H9 (cell line): ENCODE measurements around the gene CABS1. TPM values are rescaled to one million over a fixed set of nuclear protein-coding genes. Genes with fewer than 3 reads are reported as not detected.

Source experiments
- DNase-seq: peaks from one replicate; pipeline ENCODE4 v3.0.0-alpha.2; 2017
- H2AFZ ChIP-seq: one replicate; pipeline ENCODE4 v1.6.1; 2013; ENCODE audit warnings: mild to moderate bottlenecking, low read length, control low read depth, moderate library complexity
- H2AK5ac ChIP-seq: 2 replicates; pipeline ENCODE4 v1.6.1; 2013; ENCODE audit warnings: low read length, control low read depth, mixed read lengths; ENCODE audit not compliant: insufficient read length
- H2BK120ac ChIP-seq: one replicate; pipeline ENCODE4 v1.6.1; 2013; ENCODE audit warnings: low read depth, mild to moderate bottlenecking, low read length, control low read depth, inconsistent platforms; ENCODE audit not compliant: poor library complexity, severe bottlenecking
- H2BK12ac ChIP-seq: 2 replicates; pipeline ENCODE4 v1.6.1; 2013; ENCODE audit warnings: low read length, control low read depth, mixed read lengths, low read depth; ENCODE audit not compliant: insufficient read length
- H2BK15ac ChIP-seq: 2 replicates; pipeline ENCODE4 v1.6.1; 2013; ENCODE audit warnings: low read depth, low read length, control low read depth
- H2BK20ac ChIP-seq: one replicate; pipeline ENCODE4 v1.6.1; 2013; ENCODE audit warnings: low read depth, mild to moderate bottlenecking, low read length, control low read depth, inconsistent platforms; ENCODE audit not compliant: poor library complexity, severe bottlenecking
- H2BK5ac ChIP-seq: 2 replicates; pipeline ENCODE4 v1.6.1; 2013; ENCODE audit warnings: low read length, control low read depth, mixed read lengths; ENCODE audit not compliant: insufficient read length
- H3K14ac ChIP-seq: 2 replicates; pipeline ENCODE4 v1.6.1; 2013; ENCODE audit warnings: low read length, control low read depth; ENCODE audit not compliant: insufficient read depth
- H3K18ac ChIP-seq: 2 replicates; pipeline ENCODE4 v1.6.1; 2013; ENCODE audit warnings: low read depth, mild to moderate bottlenecking, mixed read lengths, low read length, control low read depth; ENCODE audit not compliant: insufficient read length
- H3K23ac ChIP-seq: 2 replicates; pipeline ENCODE4 v1.6.1; 2013; ENCODE audit warnings: low read length, control low read depth, mixed read lengths, low read depth; ENCODE audit not compliant: insufficient read length
- H3K23me2 ChIP-seq: 2 replicates; pipeline ENCODE4 v1.6.1; 2013; ENCODE audit warnings: low read depth, mild to moderate bottlenecking, mixed read lengths, low read length, control low read depth; ENCODE audit not compliant: insufficient read length, poor library complexity, severe bottlenecking
- H3K27ac ChIP-seq: 2 replicates; pipeline ENCODE4 v1.5.1; 2013; ENCODE audit warnings: low read length, control low read depth, mixed read lengths, low read depth; ENCODE audit not compliant: insufficient read length
- H3K27me3 ChIP-seq: 2 replicates; pipeline ENCODE4 v1.6.1; 2013; ENCODE audit warnings: low read length, control low read depth, inconsistent platforms; ENCODE audit not compliant: insufficient read depth
- H3K4ac ChIP-seq: 2 replicates; pipeline ENCODE4 v1.6.1; 2013; ENCODE audit warnings: low read depth, mild to moderate bottlenecking, control low read depth, inconsistent platforms, low read length, moderate library complexity
- H3K4me1 ChIP-seq: 2 replicates; pipeline ENCODE4 v1.6.1; 2013; ENCODE audit warnings: low read length, control low read depth, inconsistent platforms; ENCODE audit not compliant: insufficient read depth
- H3K4me2 ChIP-seq: 2 replicates; pipeline ENCODE4 v1.6.1; 2013; ENCODE audit warnings: low read length, control low read depth, mixed read lengths; ENCODE audit not compliant: insufficient read length, insufficient read depth
- H3K56ac ChIP-seq: 2 replicates; pipeline ENCODE4 v1.6.1; 2013; ENCODE audit warnings: low read depth, mild to moderate bottlenecking, mixed read lengths, low read length, control low read depth; ENCODE audit not compliant: insufficient read length
- H3K79me1 ChIP-seq: 2 replicates; pipeline ENCODE4 v1.6.1; 2013; ENCODE audit warnings: low read depth, mild to moderate bottlenecking, moderate library complexity, low read length, control low read depth, inconsistent platforms; ENCODE audit not compliant: insufficient read depth, poor library complexity, severe bottlenecking
- H3K79me2 ChIP-seq: 2 replicates; pipeline ENCODE4 v1.6.1; 2013; ENCODE audit warnings: low read length, control low read depth, inconsistent platforms; ENCODE audit not compliant: insufficient read depth
- H3K9ac ChIP-seq: 2 replicates; pipeline ENCODE4 v1.6.1; 2013; ENCODE audit warnings: low read length, control low read depth, mixed read lengths; ENCODE audit not compliant: insufficient read length; ENCODE audit errors: extremely low read depth
- H3K9me3 ChIP-seq: one replicate; pipeline ENCODE4 v1.6.1; 2013; ENCODE audit warnings: low read depth, low read length, inconsistent platforms; ENCODE audit not compliant: control insufficient read depth
- H3T11ph ChIP-seq: one replicate; pipeline ENCODE4 v1.6.1; 2013; ENCODE audit warnings: mild to moderate bottlenecking, low read length, control low read depth, inconsistent platforms
- H4K20me1 ChIP-seq: one replicate; pipeline ENCODE4 v1.6.1; 2013; ENCODE audit not compliant: control insufficient read depth, insufficient read length, insufficient read depth
- H4K5ac ChIP-seq: 2 replicates; pipeline ENCODE4 v1.6.1; 2013; ENCODE audit warnings: low read depth, mild to moderate bottlenecking, mixed read lengths, low read length, control low read depth; ENCODE audit not compliant: insufficient read length
- H4K8ac ChIP-seq: replicated peaks from 2 replicates; pipeline ENCODE4 v1.6.1; 2013; ENCODE audit warnings: low read length, control low read depth, mixed read lengths, low read depth; ENCODE audit not compliant: insufficient read length
- H4K91ac ChIP-seq: 2 replicates; pipeline ENCODE4 v1.6.1; 2013; ENCODE audit warnings: low read depth, mild to moderate bottlenecking, moderate library complexity, mixed read lengths, low read length, control low read depth; ENCODE audit not compliant: insufficient read length
- H3K27ac Mint-ChIP-seq, 3 experiments: 2 replicates in 2 of 3; 3 replicates in 1 of 3; pipeline ENCODE4 v1.8.0; 2020 to 2021; ENCODE audit warnings: mixed read lengths in 3 of 3, mild to moderate bottlenecking in 1 of 3, moderate library complexity in 1 of 3
- H3K27me3 Mint-ChIP-seq: 2 replicates; pipeline ENCODE4 v1.8.0; 2021; ENCODE audit warnings: low read depth, mild to moderate bottlenecking, moderate library complexity, mixed read lengths
- H3K36me3 Mint-ChIP-seq, 3 experiments: 2 replicates in 2 of 3; 3 replicates in 1 of 3; pipeline ENCODE4 v1.8.0; 2020 to 2021; ENCODE audit warnings: low read depth in 3 of 3, mixed read lengths in 3 of 3; ENCODE audit not compliant: insufficient read depth in 1 of 3
- H3K4me1 Mint-ChIP-seq, 2 experiments: 2 replicates each; pipeline ENCODE4 v1.8.0; 2020; ENCODE audit warnings: mixed read lengths in 2 of 2
- H3K4me3 Mint-ChIP-seq, 2 experiments: 2 replicates in 1 of 2; 3 replicates in 1 of 2; pipeline ENCODE4 v1.8.0; 2020 to 2021; ENCODE audit warnings: mild to moderate bottlenecking in 2 of 2, mixed read lengths in 2 of 2, moderate library complexity in 1 of 2
- H3K9me3 Mint-ChIP-seq, 2 experiments: 2 replicates in 1 of 2; 3 replicates in 1 of 2; pipeline ENCODE4 v1.8.0; 2020; ENCODE audit warnings: mild to moderate bottlenecking in 2 of 2, mixed read lengths in 2 of 2, moderate library complexity in 1 of 2
- WGBS: extraction: QIAGEN DNeasy Blood & Tissue Kit; methylation state at CpG from one replicate; pipeline ENCODE4 v1.1.7; 2013; ENCODE audit warnings: missing lambda C conversion rate, low lambda C conversion rate, mixed read lengths; ENCODE audit not compliant: insufficient read length; ENCODE audit errors: extremely low coverage; 5-methylcytosine and 5-hydroxymethylcytosine counted together
- total RNA-seq: library from RNA; stranded (reverse); gene quantifications from 2 replicates; pipeline ENCODE4 v1.2.1, GENCODE V29; 2021
- TF ChIP-seq, protein P1 (sequence below): fragments of 200-600 bp; sonication (generic); conservative IDR thresholded peaks from 3 replicates; pipeline ENCODE4 v1.8.0; 2021; ENCODE audit warnings: antibody characterized with exemption, mild to moderate bottlenecking

CABS1 gene
- total RNA-seq, 1 experiment from 2014 or later: 0.15 TPM

DNA sequence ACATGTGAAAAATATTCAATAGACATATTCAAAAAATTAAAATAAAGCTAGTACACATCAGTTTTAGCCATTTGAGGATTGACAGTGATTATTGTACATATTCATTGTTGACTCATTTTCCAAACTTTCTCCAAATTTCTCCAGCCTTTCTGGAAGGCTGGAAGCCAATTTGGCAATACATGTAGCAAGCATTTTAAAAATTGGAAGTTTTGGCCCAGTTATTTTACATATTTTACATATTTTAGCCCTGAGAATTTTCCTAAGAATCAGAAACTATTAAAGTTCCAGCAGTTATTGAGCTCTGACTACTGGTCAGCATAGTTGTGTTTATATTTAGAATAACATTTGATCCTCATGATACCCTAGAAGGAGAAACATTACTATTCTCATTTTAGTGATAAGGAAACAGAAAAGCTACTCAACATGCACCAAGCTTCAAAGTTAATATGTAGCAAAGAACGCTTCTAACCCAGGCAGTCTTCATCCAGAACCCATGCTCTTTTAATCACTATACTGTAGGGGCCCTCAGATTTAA is 3.2 kb downstream of the CABS1 start:
- peaks cover 5 to 7% of the 10 kb centered on the region in 2 experiments for H3K4me1 Mint-ChIP-seq
- Histone ChIP-seq H3K23ac (no peak overlapping the region), H2AFZ (no peak overlapping the region), H3T11ph (no peak overlapping the region), H3K9me3 (no peaks in the 10 kb centered on the region), H2BK120ac (no peak overlapping the region), H3K79me2 (no peaks in the 10 kb centered on the region), H3K79me1 (no peaks in the 10 kb centered on the region), H3K18ac (no peak overlapping the region), H3K27me3 (no peaks in the 10 kb centered on the region), H3K9ac (no peak overlapping the region), H4K5ac (no peak overlapping the region), H3K14ac (no peak overlapping the region), H2AK5ac (no peak overlapping the region), H4K8ac (no peak overlapping the region), H3K23me2 (no peaks in the 10 kb centered on the region), H2BK20ac (no peak overlapping the region), H3K4me2 (no peak overlapping the region), H3K56ac (no peak overlapping the region), H3K4me1 (no peaks in the 10 kb centered on the region), H4K91ac (no peak overlapping the region), H3K4ac (no peak overlapping the region), H3K27ac (no peak overlapping the region), H2BK15ac (no peak overlapping the region), H2BK12ac (no peak overlapping the region), H4K20me1 (no peaks in the 10 kb centered on the region), H2BK5ac (no peak overlapping the region)
- no peak overlapping the region for H3K4me3 Mint-ChIP-seq
- H3K27me3 Mint-ChIP-seq: no peaks in the 10 kb centered on the region
- no CpG with 5 or more reads among the region's 1 CpG for WGBS
- TF ChIP-seq, protein P1, sequence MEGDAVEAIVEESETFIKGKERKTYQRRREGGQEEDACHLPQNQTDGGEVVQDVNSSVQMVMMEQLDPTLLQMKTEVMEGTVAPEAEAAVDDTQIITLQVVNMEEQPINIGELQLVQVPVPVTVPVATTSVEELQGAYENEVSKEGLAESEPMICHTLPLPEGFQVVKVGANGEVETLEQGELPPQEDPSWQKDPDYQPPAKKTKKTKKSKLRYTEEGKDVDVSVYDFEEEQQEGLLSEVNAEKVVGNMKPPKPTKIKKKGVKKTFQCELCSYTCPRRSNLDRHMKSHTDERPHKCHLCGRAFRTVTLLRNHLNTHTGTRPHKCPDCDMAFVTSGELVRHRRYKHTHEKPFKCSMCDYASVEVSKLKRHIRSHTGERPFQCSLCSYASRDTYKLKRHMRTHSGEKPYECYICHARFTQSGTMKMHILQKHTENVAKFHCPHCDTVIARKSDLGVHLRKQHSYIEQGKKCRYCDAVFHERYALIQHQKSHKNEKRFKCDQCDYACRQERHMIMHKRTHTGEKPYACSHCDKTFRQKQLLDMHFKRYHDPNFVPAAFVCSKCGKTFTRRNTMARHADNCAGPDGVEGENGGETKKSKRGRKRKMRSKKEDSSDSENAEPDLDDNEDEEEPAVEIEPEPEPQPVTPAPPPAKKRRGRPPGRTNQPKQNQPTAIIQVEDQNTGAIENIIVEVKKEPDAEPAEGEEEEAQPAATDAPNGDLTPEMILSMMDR: no peak
- no peaks in the 10 kb centered on the region for H3K36me3 Mint-ChIP-seq
- H3K27ac Mint-ChIP-seq: no peak overlapping the region
- DNase-seq: no peak
- no peaks in the 10 kb centered on the region for H3K9me3 Mint-ChIP-seq
